ENCODE measurements around the gene CA6.

CA6 gene

GRCh38 chr1:8947127-8947691 is 1.5 kb downstream of the CA6 start:
- no peak for ATAC-seq
- TF ChIP-seq OSR1 (CRISPR knock-in tag; IDR thresholded peaks at IDR 0.05) (no peak), TOX (CRISPR knock-in tag; IDR thresholded peaks at IDR 0.05; ENCODE audit: borderline replicate concordance) (no peak)

DNA sequence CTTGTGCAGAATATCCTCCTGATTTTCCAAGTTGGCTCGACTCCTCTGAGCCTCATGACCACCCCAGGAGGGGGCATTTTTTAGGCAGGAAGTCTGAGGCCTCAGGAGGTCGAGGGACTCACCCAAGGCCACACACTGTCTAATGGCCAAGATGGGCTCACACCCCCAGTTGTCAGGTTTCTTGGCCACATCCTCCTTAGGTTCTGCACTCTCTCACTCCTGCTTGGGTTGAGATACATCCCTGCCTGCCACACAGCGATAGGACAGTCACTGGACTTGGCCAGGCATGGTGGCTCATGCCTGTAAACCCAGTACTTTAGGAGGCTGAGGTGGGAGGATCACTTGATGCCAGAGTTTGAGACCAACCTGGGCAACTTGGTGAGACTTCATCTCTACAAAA is 4.6 kb downstream of the CA6 start:
- no peak for ATAC-seq
- TF ChIP-seq ZFP30 (CRISPR knock-in tag; IDR thresholded peaks at IDR 0.05) (no peak), CSDC2 (CRISPR knock-in tag; IDR thresholded peaks at IDR 0.05) (no peak), ZNF70 (CRISPR knock-in tag; IDR thresholded peaks at IDR 0.05) (no peak), TOX (CRISPR knock-in tag; IDR thresholded peaks at IDR 0.05; ENCODE audit: borderline replicate concordance) (no peak), OSR1 (CRISPR knock-in tag; IDR thresholded peaks at IDR 0.05) (no peak), ZNF565 (CRISPR knock-in tag; conservative IDR thresholded peaks at IDR 0.05; ENCODE audit: low read depth) (no peak), ESRRG (CRISPR knock-in tag; IDR thresholded peaks at IDR 0.05) (no peak), CREB5 (CRISPR knock-in tag; IDR thresholded peaks at IDR 0.05; ENCODE audit: low read depth) (no peak), TCF4 (CRISPR knock-in tag; IDR thresholded peaks at IDR 0.05; ENCODE audit: borderline replicate concordance) (no peak), TSHZ2 (CRISPR knock-in tag; IDR thresholded peaks at IDR 0.05) (no peak), GLIS3 (CRISPR knock-in tag; IDR thresholded peaks at IDR 0.05) (no peak), POU6F1 (CRISPR knock-in tag; IDR thresholded peaks at IDR 0.05; ENCODE audit: borderline replicate concordance, low read depth) (no peak), BACH2 (CRISPR knock-in tag; IDR thresholded peaks at IDR 0.05; ENCODE audit: borderline replicate concordance) (no peak), SNAI2 (CRISPR knock-in tag; IDR thresholded peaks at IDR 0.05) (no peak), ZC3H10 (CRISPR knock-in tag; IDR thresholded peaks at IDR 0.05) (no peak), ZNF8 (CRISPR knock-in tag; IDR thresholded peaks at IDR 0.05) (no peak), ARNTL (CRISPR knock-in tag; IDR thresholded peaks at IDR 0.05; ENCODE audit: borderline replicate concordance, low read depth) (no peak)
- TF ChIP-seq, protein P1, sequence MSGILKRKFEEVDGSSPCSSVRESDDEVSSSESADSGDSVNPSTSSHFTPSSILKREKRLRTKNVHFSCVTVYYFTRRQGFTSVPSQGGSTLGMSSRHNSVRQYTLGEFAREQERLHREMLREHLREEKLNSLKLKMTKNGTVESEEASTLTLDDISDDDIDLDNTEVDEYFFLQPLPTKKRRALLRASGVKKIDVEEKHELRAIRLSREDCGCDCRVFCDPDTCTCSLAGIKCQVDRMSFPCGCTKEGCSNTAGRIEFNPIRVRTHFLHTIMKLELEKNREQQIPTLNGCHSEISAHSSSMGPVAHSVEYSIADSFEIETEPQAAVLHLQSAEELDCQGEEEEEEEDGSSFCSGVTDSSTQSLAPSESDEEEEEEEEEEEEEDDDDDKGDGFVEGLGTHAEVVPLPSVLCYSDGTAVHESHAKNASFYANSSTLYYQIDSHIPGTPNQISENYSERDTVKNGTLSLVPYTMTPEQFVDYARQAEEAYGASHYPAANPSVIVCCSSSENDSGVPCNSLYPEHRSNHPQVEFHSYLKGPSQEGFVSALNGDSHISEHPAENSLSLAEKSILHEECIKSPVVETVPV (CRISPR knock-in tag; IDR thresholded peaks at IDR 0.05), result no peak

GRCh38 chr1:8951231-8951630 is 5.6 kb downstream of the CA6 start:
- no peak for TF ChIP-seq TOX (CRISPR knock-in tag; IDR thresholded peaks at IDR 0.05; ENCODE audit: borderline replicate concordance)
- no peak for TF ChIP-seq PPARA (CRISPR knock-in tag; IDR thresholded peaks at IDR 0.05; ENCODE audit: borderline replicate concordance)
- TF ChIP-seq TSHZ2 (CRISPR knock-in tag; IDR thresholded peaks at IDR 0.05), result no peak
- TF ChIP-seq BACH2 (CRISPR knock-in tag; IDR thresholded peaks at IDR 0.05; ENCODE audit: borderline replicate concordance), result no peak
- TF ChIP-seq OSR1 (CRISPR knock-in tag; IDR thresholded peaks at IDR 0.05), result no peak
- TF ChIP-seq ISL1 (CRISPR knock-in tag; IDR thresholded peaks at IDR 0.05), result no peak
- TF ChIP-seq ZFP30 (CRISPR knock-in tag; IDR thresholded peaks at IDR 0.05), result no peak
- TF ChIP-seq RARB (CRISPR knock-in tag; IDR thresholded peaks at IDR 0.05), result no peak
- TF ChIP-seq GLIS3 (CRISPR knock-in tag; IDR thresholded peaks at IDR 0.05), result no peak
- TF ChIP-seq CSDC2 (CRISPR knock-in tag; IDR thresholded peaks at IDR 0.05), result no peak
- TF ChIP-seq ZNF8 (CRISPR knock-in tag; IDR thresholded peaks at IDR 0.05), result no peak
- TF ChIP-seq POU6F1 (CRISPR knock-in tag; IDR thresholded peaks at IDR 0.05; ENCODE audit: borderline replicate concordance, low read depth), result no peak
- no peak for TF ChIP-seq ARNTL (CRISPR knock-in tag; IDR thresholded peaks at IDR 0.05; ENCODE audit: borderline replicate concordance, low read depth)

More at GRCh38 chr1:8951231-8951630, 5.6 kb downstream of the CA6 start:
- ATAC-seq, result no peak

Measured in SK-N-SH treated with all-trans-retinoic acid at 6 μM for 48 hours (cell line).